SK-N-MC (cell line): ENCODE data around the gene ASB2.

Experiments
- EZH2 ChIP-seq: fragments of 200-600 bp; sonication (generic); IDR thresholded peaks from one replicate; pipeline ENCODE4 v1.6.1; 2017; ENCODE audit warnings: antibody characterized with exemption
- FOXP2 ChIP-seq: optimal IDR thresholded peaks from 2 replicates; pipeline ENCODE3; 2011; ENCODE audit warnings: mild to moderate bottlenecking, moderate library complexity; ENCODE audit not compliant: insufficient read depth; ENCODE audit errors: extremely low read length, control extremely low read depth
- POLR2AphosphoS5 ChIP-seq: IDR thresholded peaks from 2 replicates; pipeline ENCODE4 v1.6.1; 2012; ENCODE audit warnings: mild to moderate bottlenecking, low read depth, low read length, borderline replicate concordance

DNA sequence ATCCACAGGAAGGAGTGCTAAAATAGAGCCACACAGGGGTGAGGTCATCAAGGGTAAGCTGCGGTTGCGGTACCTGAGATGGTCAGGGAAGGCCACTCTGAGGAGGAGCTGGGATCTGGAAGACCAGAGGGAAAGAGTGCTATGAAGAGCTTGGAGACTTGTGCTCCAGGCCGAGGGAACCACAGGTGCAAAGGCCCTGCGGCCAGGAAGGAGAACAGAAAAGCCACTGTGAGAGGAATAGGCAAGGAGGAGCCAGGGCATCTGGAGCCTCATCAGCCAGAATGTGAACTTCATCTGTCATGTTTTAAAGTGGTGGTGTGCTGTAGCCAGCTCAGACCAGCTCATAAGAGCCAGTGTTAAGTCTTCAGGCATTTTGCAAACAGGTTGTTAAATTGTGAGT lies 15.3 kb upstream of the ASB2 start:
- no peak for TF ChIP-seq EZH2
- no peak for TF ChIP-seq POLR2AphosphoS5
- no peak for TF ChIP-seq FOXP2
